HepG2 (cell line): ENCODE measurements around the gene CLCN1. TPM values are rescaled to one million over a fixed set of nuclear protein-coding genes. Genes with fewer than 3 reads are reported as not detected.
A peak's percentile ranks its signal among the peaks of the same experiment; 100 is the strongest.

ENCODE experiments used
- CBX5 ChIP-seq: sonication (generic); formaldehyde crosslinking; IDR thresholded peaks from 2 replicates; pipeline ENCODE4 v1.4.0; 2020; ENCODE audit warnings: missing genetic modification reagents, borderline replicate concordance
- CEBPZ ChIP-seq: IDR thresholded peaks from 2 replicates; pipeline ENCODE4 v1.6.1; 2012; ENCODE audit warnings: low read length, improper control_type of control experiment
- DDIT3 ChIP-seq: sonication (generic); formaldehyde crosslinking; IDR thresholded peaks from 2 replicates; pipeline ENCODE4 v1.4.0; 2020; ENCODE audit warnings: mild to moderate bottlenecking, missing genetic modification reagents
- DNMT3B ChIP-seq: conservative IDR thresholded peaks from 2 replicates; pipeline ENCODE4 v1.6.1; 2016; ENCODE audit warnings: missing biosample characterization, control low read depth
- FOSL2 ChIP-seq: sonication (generic); formaldehyde crosslinking; IDR thresholded peaks from 2 replicates; pipeline ENCODE4 v1.4.0; 2020; ENCODE audit warnings: missing genetic modification reagents
- GZF1 ChIP-seq: sonication (generic); formaldehyde crosslinking; IDR thresholded peaks from 2 replicates; pipeline ENCODE4 v1.5.1; 2020; ENCODE audit warnings: mild to moderate bottlenecking, missing genetic modification reagents
- HDAC1 ChIP-seq: sonication (generic); formaldehyde crosslinking; IDR thresholded peaks from 2 replicates; pipeline ENCODE4 v1.5.1; 2020; ENCODE audit warnings: mild to moderate bottlenecking, missing genetic modification reagents
- HOXA7 ChIP-seq: sonication (generic); formaldehyde crosslinking; IDR thresholded peaks from 2 replicates; pipeline ENCODE4 v1.8.1; 2022; ENCODE audit warnings: mild to moderate bottlenecking, missing genetic modification reagents, moderate library complexity
- MYC ChIP-seq: sonication (generic); formaldehyde crosslinking; IDR thresholded peaks from 2 replicates; pipeline ENCODE4 v1.9.0; 2021; ENCODE audit warnings: missing genetic modification reagents, borderline replicate concordance
- NFE2L2 ChIP-seq: fragments of 150-350 bp; IDR thresholded peaks from 2 replicates; pipeline ENCODE4 v1.6.1; 2014; ENCODE audit warnings: low read length
- NONO ChIP-seq, 2 experiments: fragments of 450-650 bp in 1 of 2; sonication (generic) in 1 of 2; formaldehyde crosslinking in 1 of 2; IDR thresholded peaks in 1 of 2; conservative IDR thresholded peaks in 1 of 2; 2 replicates each; pipeline versions ENCODE4 v1.6.1 to v1.8.0; 2017 to 2022; ENCODE audit warnings: mild to moderate bottlenecking in 1 of 2, missing genetic modification reagents in 1 of 2, moderate library complexity in 1 of 2
- TCF12 ChIP-seq, 2 experiments: fragments of 450-650 bp in 1 of 2; sonication (generic) in 1 of 2; formaldehyde crosslinking in 1 of 2; IDR thresholded peaks; 2 replicates each; pipeline versions ENCODE4 v1.6.1 to v1.8.0; 2017 to 2022; ENCODE audit warnings: antibody characterized with exemption in 1 of 2, mild to moderate bottlenecking in 1 of 2, missing genetic modification reagents in 1 of 2, moderate library complexity in 1 of 2
- ZBTB3 ChIP-seq: sonication (generic); formaldehyde crosslinking; IDR thresholded peaks from 2 replicates; pipeline ENCODE4 v1.4.0; 2020; ENCODE audit warnings: low read depth, mild to moderate bottlenecking, moderate library complexity, missing genetic modification reagents, borderline replicate concordance
- ZBTB7A ChIP-seq: sonication (generic); formaldehyde crosslinking; IDR thresholded peaks from 2 replicates; pipeline ENCODE4 v1.8.0; 2022; ENCODE audit warnings: mild to moderate bottlenecking, missing genetic modification reagents
- ZNF124 ChIP-seq: sonication (generic); formaldehyde crosslinking; IDR thresholded peaks from 2 replicates; pipeline ENCODE4 v1.4.0; 2020; ENCODE audit warnings: missing genetic modification reagents
- ZNF251 ChIP-seq: sonication (generic); formaldehyde crosslinking; IDR thresholded peaks from 2 replicates; pipeline ENCODE4 v1.9.0; 2021; ENCODE audit warnings: mild to moderate bottlenecking, missing genetic modification reagents
- ZNF296 ChIP-seq: sonication (generic); formaldehyde crosslinking; conservative IDR thresholded peaks from 2 replicates; pipeline ENCODE4 v1.5.0; 2020; ENCODE audit warnings: mild to moderate bottlenecking, missing genetic modification reagents
- ZNF317 ChIP-seq: sonication (generic); formaldehyde crosslinking; IDR thresholded peaks from 2 replicates; pipeline ENCODE4 v1.5.0; 2020; ENCODE audit warnings: mild to moderate bottlenecking, missing genetic modification reagents
- ZNF441 ChIP-seq: sonication (generic); formaldehyde crosslinking; IDR thresholded peaks from 2 replicates; pipeline ENCODE4 v1.7.0; 2021; ENCODE audit warnings: missing genetic modification reagents, borderline replicate concordance
- polyA plus RNA-seq, 8 experiments: library from polyadenylated mRNA; depleted of rRNA in 3 of 8; stranded (reverse) in 7 of 8; unstranded in 1 of 8; fragments of >200 nt; fragmentation: Illumina TruSeq in 4 of 8; extraction: Trizol in 4 of 8; gene quantifications; 2 replicates each; pipeline versions ENCODE4 v1.2.1 to v1.2.3, GENCODE V29; 2011 to 2016; ENCODE audit warnings: low read depth in 4 of 8, missing spikeins in 1 of 8, mixed read lengths in 1 of 8; ENCODE audit not compliant: insufficient read depth in 1 of 8
- total RNA-seq, 5 experiments: library from RNA; depleted of rRNA; stranded (reverse); fragments of >200 nt; fragmentation: Illumina TruSeq; extraction: Trizol; gene quantifications; 2 replicates each; pipeline ENCODE4 v1.2.3, GENCODE V29; 2016; ENCODE audit warnings: low read depth in 1 of 5
- TF ChIP-seq, protein P1 (sequence below): IDR thresholded peaks from 2 replicates; pipeline ENCODE4 v1.6.1; 2018; ENCODE audit warnings: missing genetic modification reagents, mild to moderate bottlenecking, missing compliant biosample characterization
- TF ChIP-seq, protein P2 (sequence below): sonication (generic); formaldehyde crosslinking; IDR thresholded peaks from 2 replicates; pipeline ENCODE4 v1.5.1; 2020; ENCODE audit warnings: missing genetic modification reagents, mild to moderate bottlenecking, borderline replicate concordance

CLCN1 gene
- total and polyA plus RNA-seq, 2 of the 13 experiments (the other 11 are each of a cell fraction or from before 2014, with no cell fraction given): 0.01 TPM; not detected in 1

DNA sequence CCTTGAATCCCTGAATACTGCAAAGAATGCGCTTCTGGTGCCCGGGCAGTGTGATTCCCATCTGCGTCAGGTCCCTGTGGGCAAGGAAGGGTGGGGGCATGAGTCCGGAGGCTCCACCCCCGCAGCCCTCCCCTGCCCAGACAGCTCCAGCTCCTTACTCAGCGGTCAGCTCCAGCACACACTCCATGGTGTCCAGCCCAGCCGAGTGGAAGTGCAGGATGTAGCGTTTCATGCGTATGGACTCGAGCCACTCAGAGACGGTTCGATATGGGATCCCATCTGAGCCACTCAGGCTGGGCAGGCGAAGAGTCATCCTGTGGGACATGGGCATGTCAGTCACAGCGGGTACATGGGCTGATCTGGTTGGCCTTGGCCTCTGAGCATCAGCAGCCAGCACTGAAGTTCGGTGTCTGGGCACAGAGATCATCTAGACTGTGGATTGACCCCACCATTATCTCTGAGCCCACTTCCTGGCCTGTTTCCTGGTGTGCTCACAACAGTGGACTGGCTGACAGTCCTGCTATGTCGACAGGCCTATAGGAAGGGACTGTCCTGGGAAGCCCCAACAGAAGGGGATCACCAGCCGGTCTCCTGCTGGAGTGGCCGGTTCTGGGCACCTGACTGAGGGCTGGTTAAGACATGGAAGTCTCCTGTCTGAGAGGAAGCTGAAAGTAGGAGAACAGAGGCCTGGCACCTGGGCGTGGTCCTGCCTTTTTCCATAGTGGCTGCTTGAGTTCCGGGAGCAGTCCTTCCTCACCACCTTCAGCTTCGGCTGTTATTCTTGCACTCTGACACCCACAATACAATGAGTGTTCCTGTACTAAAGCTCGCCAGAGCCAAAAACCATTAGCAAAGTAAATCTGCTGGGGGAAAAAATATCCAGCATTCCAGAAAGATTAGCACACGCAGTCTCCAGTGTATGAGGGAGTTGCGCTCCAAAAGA is 75.8 kb downstream of the CLCN1 start (continued):
- TF ChIP-seq NONO (IDR thresholded peaks at IDR 0.05): no peak
- TF ChIP-seq NONO (CRISPR knock-in tag; conservative IDR thresholded peaks at IDR 0.05): no peak
- TF ChIP-seq ZBTB7A (CRISPR knock-in tag): no peak
- no peak for TF ChIP-seq CBX5
- no peak for TF ChIP-seq NFE2L2
- 0 out of 2 replicates have a peak, but pooled peaks have one; percentile 21 for TF ChIP-seq HDAC1 (CRISPR knock-in tag)
- no peak for TF ChIP-seq ZNF441 (CRISPR knock-in tag)
- TF ChIP-seq, protein P1, sequence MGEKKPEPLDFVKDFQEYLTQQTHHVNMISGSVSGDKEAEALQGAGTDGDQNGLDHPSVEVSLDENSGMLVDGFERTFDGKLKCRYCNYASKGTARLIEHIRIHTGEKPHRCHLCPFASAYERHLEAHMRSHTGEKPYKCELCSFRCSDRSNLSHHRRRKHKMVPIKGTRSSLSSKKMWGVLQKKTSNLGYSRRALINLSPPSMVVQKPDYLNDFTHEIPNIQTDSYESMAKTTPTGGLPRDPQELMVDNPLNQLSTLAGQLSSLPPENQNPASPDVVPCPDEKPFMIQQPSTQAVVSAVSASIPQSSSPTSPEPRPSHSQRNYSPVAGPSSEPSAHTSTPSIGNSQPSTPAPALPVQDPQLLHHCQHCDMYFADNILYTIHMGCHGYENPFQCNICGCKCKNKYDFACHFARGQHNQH (CRISPR knock-in tag): no peak
- TF ChIP-seq, protein P2, sequence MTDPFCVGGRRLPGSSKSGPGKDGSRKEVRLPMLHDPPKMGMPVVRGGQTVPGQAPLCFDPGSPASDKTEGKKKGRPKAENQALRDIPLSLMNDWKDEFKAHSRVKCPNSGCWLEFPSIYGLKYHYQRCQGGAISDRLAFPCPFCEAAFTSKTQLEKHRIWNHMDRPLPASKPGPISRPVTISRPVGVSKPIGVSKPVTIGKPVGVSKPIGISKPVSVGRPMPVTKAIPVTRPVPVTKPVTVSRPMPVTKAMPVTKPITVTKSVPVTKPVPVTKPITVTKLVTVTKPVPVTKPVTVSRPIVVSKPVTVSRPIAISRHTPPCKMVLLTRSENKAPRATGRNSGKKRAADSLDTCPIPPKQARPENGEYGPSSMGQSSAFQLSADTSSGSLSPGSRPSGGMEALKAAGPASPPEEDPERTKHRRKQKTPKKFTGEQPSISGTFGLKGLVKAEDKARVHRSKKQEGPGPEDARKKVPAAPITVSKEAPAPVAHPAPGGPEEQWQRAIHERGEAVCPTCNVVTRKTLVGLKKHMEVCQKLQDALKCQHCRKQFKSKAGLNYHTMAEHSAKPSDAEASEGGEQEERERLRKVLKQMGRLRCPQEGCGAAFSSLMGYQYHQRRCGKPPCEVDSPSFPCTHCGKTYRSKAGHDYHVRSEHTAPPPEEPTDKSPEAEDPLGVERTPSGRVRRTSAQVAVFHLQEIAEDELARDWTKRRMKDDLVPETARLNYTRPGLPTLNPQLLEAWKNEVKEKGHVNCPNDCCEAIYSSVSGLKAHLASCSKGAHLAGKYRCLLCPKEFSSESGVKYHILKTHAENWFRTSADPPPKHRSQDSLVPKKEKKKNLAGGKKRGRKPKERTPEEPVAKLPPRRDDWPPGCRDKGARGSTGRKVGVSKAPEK (CRISPR knock-in tag): no peak
- no peak for TF ChIP-seq ZNF124 (CRISPR knock-in tag)
- TF ChIP-seq GZF1 (CRISPR knock-in tag): no peak
- 0 out of 2 replicates have a peak, but pooled peaks have one; percentile 41 for TF ChIP-seq MYC
- TF ChIP-seq HOXA7: no peak
- TF ChIP-seq ZBTB3 (CRISPR knock-in tag): no peak
- no peak for TF ChIP-seq ZNF317 (CRISPR knock-in tag)
- TF ChIP-seq DDIT3: no peak
- no peak for TF ChIP-seq CEBPZ
- TF ChIP-seq TCF12 (IDR thresholded peaks at IDR 0.05): no peak
- no peak for TF ChIP-seq TCF12 (CRISPR knock-in tag; IDR thresholded peaks at IDR 0.05)
- TF ChIP-seq ZNF296 (CRISPR knock-in tag): no peak
- no peak for TF ChIP-seq DNMT3B (CRISPR knock-in tag)
- 0 out of 2 replicates have a peak, but pooled peaks have one; percentile 37 for TF ChIP-seq ZNF251 (CRISPR knock-in tag)
- no peak for TF ChIP-seq FOSL2 (CRISPR knock-in tag)
